Keratinocyte (primary cell): ENCODE measurements around the gene NCAM2.

ENCODE experiments used
- CTCF ChIP-seq, 3 experiments: IDR thresholded peaks in 1 of 3; conservative IDR thresholded peaks in 1 of 3; optimal IDR thresholded peaks in 1 of 3; 2 replicates in 2 of 3; 3 replicates in 1 of 3; pipeline versions ENCODE3 to v1.5.1; 2011; ENCODE audit warnings: low read length in 3 of 3, mild to moderate bottlenecking in 3 of 3, moderate library complexity in 2 of 3, control low read depth in 1 of 3, inconsistent platforms in 1 of 3; ENCODE audit not compliant: insufficient read depth in 2 of 3; ENCODE audit errors: extremely low read depth in 1 of 3
- EZH2 ChIP-seq: IDR thresholded peaks from one replicate; pipeline ENCODE4 v1.6.1; 2012; ENCODE audit warnings: inconsistent platforms, mild to moderate bottlenecking, low read length, moderate library complexity

GRCh38 chr21:21179619-21180298 lies 181.6 kb downstream of the NCAM2 start:
- no peak for TF ChIP-seq CTCF (optimal IDR thresholded peaks at IDR 0.05 in 1 of 3, IDR thresholded peaks at IDR 0.05 in 1 of 3, conservative IDR thresholded peaks at IDR 0.05 in 1 of 3; ENCODE audit: extremely low read depth in 1 of 3, insufficient read depth in 2 of 3, low read length in 3 of 3)
- TF ChIP-seq EZH2 = no peak
